ENCODE measurements around the gene HSD3B7.

HSD3B7 gene

DNA sequence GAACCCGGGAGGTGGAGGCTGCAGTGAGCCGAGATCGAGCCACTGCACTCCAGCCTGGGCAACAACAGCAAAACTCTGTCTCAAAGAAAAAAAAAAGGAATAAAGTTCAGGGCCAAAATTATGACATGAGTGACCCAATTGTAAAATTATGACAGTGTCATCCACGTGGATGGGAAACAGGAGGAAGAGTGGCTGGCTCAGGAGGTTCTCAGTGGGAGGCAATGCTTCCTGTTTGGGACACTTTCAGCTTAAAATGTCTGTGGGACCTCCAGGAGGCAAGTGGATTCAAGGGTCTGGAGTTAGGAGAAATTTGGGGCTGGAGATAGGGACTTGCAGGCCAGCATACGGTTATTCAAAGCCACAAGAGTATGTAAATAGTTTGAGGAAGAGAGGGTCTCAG is 40.3 kb downstream of the HSD3B7 start:
- Mint-ChIP-seq H3K4me1 (peaks cover 0 to under 1% of the 10 kb centered on the region in 2 donors), H3K36me3 (no peaks in the 10 kb centered on the region), H3K4me3 (no peak overlapping the region), H3K27me3 (no peaks in the 10 kb centered on the region), H3K27ac (no peak overlapping the region), H3K9me3 (no peaks in the 10 kb centered on the region)
- DNase-seq = no peak
- no peak for ATAC-seq (replicated peaks)

DNA sequence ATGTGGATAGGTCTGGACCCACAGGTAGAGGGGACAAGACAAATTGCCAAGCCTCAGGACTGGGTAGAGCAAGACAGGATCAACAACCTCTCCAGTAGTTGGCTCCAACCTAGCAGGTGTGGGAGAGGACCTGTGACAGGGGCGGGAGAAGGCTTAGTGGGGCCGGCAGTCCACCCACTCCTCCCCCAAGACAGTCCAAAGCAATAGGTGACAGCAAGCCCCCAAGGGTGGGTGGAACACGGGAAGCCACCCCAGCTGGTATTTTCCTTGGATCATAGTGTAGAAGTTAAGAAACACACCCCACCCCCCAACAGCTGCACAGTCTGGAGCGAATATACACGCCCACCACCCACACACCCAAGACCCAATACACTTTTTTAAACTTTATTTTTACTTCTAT is 44.3 kb downstream of the HSD3B7 start:
- H3K4me3 Mint-ChIP-seq = no peak overlapping the region
- DNase-seq = no peak
- H3K27ac Mint-ChIP-seq = no peak overlapping the region
- H3K4me1 Mint-ChIP-seq = peaks cover 10 to 25% of the 10 kb centered on the region in 2 donors
- peaks cover 10 to 12% of the 10 kb centered on the region in 2 donors for H3K36me3 Mint-ChIP-seq
- ATAC-seq (replicated peaks) = no peak
- no peaks in the 10 kb centered on the region for H3K27me3 Mint-ChIP-seq
- no peaks in the 10 kb centered on the region for H3K9me3 Mint-ChIP-seq

DNA sequence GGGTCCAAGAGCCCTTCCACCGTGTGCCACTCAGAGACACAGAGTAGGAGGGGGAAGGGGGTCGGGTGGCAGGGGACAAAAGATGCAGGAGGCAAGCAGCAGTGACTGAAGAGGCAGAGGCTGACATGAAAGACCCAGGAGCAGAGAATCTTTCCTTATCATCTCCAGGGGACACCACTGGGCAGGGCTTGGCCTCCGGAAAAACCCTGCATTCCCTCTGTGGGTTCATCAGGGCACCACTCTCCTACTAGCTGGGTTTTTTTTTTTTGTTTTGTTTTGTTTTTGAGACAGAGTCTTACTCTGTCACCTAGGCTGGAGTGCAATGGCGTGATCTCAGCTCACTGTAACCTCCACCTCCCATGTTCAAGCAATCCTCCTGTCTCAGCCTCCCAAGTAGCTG is 46.3 kb downstream of the HSD3B7 start:
- DNase-seq = no peak
- H3K36me3 Mint-ChIP-seq = peaks cover 19 to 22% of the 10 kb centered on the region in 2 donors
- ATAC-seq (replicated peaks) = no peak
- no peaks in the 10 kb centered on the region for H3K27me3 Mint-ChIP-seq
- peak overlapping the region; percentile 91 for H3K27ac Mint-ChIP-seq
- peak overlapping the region in 1 of 2 donors; percentile 87 for H3K4me3 Mint-ChIP-seq
- H3K9me3 Mint-ChIP-seq = no peaks in the 10 kb centered on the region
- peaks cover 13 to 35% of the 10 kb centered on the region in 2 donors for H3K4me1 Mint-ChIP-seq

DNA sequence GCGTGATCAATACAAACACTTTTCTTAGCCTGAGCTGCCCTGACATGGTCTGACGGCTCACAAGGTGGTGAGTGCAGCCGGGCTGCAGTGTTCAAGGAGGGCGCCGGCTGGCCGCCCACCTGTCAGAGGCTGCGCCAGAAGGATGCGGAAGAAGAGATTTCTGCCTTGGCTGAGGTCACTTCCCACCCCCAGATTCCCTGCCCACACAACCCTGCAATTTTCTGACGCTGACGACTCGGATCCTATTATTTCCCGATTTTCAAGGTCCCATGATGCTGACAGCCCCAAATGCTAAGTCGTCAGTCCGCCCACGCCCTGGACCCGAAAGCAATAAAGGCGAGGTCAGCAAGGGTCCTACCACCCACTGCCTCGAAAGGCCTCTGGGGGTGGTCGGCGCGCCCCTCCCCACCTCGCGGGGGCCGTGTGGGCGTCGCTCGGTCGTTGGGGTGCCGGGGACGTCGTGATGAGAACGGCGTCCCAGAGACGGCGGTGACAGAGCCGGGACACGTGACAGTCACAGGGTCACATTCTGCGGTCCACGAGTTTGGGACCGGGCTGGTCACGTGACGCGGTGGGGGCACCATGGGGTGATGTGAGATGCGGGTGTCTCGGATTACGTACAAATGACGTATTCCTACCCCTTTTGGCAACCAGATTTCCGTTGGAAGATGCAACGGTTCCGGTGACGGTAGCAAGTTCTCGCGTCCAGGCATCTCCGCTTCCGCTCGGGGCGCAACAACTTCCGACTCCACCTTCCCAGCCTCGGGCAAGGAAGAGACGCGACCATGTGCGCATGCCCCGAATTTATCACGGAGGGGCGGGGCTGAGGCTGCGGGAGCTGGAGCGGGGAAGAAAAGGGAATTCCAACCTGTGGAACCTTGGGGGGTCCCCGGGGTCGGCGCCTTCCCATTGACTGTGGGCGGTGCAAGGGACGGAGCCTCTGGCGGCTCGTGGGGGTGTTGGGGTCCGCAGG is 48.0 kb downstream of the HSD3B7 start, which contains the start of gene STX4:
Gene STX4 (plus strand): TSS at position 823 of the 973 bp plus-strand sequence. CDS start 248 bp downstream, outside the sequence.
- Mint-ChIP-seq H3K27ac (peak within 1 kb of the TSS; percentile 91), H3K36me3 (peaks cover 26 to 33% of the 10 kb centered on the region in 2 donors), H3K4me3 (peak within 1 kb of the TSS; percentile 87 to 100), H3K27me3 (no peaks in the 10 kb centered on the region), H3K4me1 (peaks cover 17 to 42% of the 10 kb centered on the region in 2 donors), H3K9me3 (no peaks in the 10 kb centered on the region)
- ATAC-seq (replicated peaks) (peak; percentile 78 to 83), DNase-seq (peak; percentile 96)

DNA sequence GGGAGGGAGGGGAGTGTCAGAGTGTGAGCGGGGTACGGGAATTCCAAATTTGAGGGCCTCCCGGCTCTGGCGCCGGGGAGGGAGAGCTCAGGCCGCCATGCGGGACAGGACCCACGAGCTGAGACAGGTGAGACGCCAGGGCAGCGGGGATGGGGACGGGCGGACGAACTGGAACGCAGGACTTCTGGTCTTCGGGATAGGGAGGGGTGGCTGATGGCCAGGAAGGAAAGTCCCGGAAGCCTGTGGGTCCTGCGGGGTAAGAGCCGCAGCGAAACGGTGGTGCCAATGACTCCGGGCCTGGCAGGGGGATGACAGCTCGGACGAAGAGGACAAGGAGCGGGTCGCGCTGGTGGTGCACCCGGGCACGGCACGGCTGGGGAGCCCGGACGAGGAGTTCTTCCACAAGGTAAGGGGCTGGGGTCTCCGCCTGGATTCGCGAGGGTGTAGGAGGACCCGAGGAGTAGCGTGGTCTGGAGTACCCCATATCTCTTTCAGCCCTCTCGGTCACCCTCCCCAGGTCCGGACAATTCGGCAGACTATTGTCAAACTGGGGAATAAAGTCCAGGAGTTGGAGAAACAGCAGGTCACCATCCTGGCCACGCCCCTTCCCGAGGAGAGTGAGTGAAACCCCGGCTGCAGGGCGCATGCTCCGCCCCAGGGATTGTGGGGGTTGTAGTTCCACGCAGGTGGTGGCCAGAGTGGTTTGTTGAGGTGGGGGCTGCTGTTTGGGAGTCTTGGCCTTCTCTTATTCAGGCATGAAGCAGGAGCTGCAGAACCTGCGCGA is 48.9 kb downstream of the HSD3B7 start:
- peaks cover 17 to 42% of the 10 kb centered on the region in 2 donors for H3K4me1 Mint-ChIP-seq
- DNase-seq (peak; percentile 78), ATAC-seq (replicated peaks) (peak; percentile 41 to 50)
- H3K36me3 Mint-ChIP-seq = peaks cover 34 to 37% of the 10 kb centered on the region in 2 donors
- H3K4me3 Mint-ChIP-seq = peak overlapping the region; percentile 87 to 100
- H3K27me3 Mint-ChIP-seq = no peaks in the 10 kb centered on the region
- H3K9me3 Mint-ChIP-seq = no peaks in the 10 kb centered on the region
- peak overlapping the region; percentile 91 for H3K27ac Mint-ChIP-seq

DNA sequence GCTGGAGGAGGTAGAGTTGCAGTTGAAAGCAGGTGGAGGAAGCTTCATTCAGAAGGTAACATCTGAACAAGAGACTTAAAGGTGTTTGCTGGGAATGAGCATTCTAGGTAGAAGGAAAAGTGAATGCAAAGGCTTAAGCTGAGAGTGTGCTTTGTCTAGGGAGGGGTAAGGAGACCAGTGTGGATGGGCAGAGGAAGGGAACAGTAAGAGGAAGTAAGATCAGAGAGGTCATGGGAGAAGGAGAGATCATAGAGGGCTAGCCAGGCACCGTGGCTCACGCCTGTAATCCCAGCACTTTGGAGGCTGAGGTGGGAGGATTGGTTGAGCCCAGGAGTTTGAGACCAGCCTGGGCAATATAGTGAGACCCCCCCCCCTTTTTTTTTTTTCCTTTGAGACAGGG is 51.7 kb downstream of the HSD3B7 start:
- Mint-ChIP-seq H3K9me3 (no peaks in the 10 kb centered on the region), H3K27me3 (no peaks in the 10 kb centered on the region), H3K4me1 (peaks cover 15 to 31% of the 10 kb centered on the region in 2 donors), H3K36me3 (peaks cover 47 to 51% of the 10 kb centered on the region in 2 donors), H3K4me3 (peak overlapping the region in 1 of 2 donors; percentile 12), H3K27ac (no peak overlapping the region)
- ATAC-seq (replicated peaks) (no peak), DNase-seq (no peak)

Measured in stimulated activated naive B cell treated with anti-CD40 and anti-IgM and Interleukin-4, amounts not matched to agents 10 μg/mL and 1 μg/mL and 100 μg/mL, for 72 hours (primary cell).